Dermis blood vessel endothelial cell (primary cell): Measurements from ENCODE around the gene FN3KRP. TPM values are rescaled to one million over a fixed set of nuclear protein-coding genes. Genes with fewer than 3 reads are reported as not detected.
"Not testable (repeated sequence)": the region's sequence is repeated elsewhere in the genome, so short reads cannot be mapped to it uniquely, and the experiment has no call there.

ENCODE experiments used
- DNase-seq: peaks from one replicate; pipeline ENCODE4 v3.0.0; 2010
- total RNA-seq: library from RNA; depleted of rRNA; stranded (reverse); fragments of >200 nt; gene quantifications from 2 replicates; pipeline ENCODE4 v1.2.3, GENCODE V29; 2014

Gene FN3KRP
- total RNA-seq, 1 donor from 2014 or later = 19.1 TPM

- not testable (repeated sequence) for DNase-seq
Observed at GRCh38 chr17:82744736-82745135, 28.2 kb downstream of the FN3KRP start.

DNA sequence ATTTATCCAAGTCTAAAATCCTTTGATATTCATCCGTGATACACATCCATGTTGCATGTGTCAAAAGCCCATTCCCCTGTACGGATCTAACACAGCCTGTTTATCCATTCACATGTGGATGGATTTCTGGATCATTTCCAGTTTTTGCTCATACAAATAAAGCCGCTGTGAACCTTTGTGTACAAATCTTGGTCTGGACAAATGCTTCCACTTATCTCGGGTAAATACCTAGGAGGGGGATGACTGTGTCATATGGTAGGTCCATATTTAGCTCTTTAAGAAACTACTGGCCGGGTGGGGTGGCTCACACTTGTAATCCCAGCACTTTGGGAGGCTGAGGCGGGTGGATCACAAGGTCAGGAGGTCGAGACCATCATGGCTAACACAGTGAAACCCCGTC, 29.0 kb downstream of the FN3KRP start:
- no peak for DNase-seq

- DNase-seq = no peak
Observed at GRCh38 chr17:82748756-82749155, 32.2 kb downstream of the FN3KRP start.

GRCh38 chr17:82750241-82750908, 33.9 kb downstream of the FN3KRP start:
- no peak for DNase-seq

DNA sequence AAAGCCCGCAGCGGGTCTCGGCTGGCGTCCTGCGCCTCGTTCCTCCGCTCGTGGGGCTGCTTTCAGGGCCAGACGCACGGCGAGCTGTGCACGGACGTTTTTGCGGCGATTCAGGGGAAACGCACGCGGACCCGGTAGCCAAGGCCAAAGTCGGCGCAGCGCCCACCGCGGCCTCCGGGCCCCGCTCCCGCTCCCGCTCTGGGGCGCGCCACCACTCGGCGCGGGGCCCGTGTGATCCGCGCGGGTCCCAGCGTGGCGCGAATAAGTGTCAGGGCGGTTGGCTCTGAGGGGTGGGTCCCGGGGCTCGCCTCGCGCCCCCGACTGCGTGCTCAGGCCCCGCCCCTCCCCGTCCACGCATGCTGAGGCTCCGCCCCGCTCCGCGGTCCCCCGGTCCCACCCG, 34.7 kb downstream of the FN3KRP start:
- DNase-seq = no peak

- peak; percentile 94 for DNase-seq
Observed at GRCh38 chr17:82751571-82752370, 35.3 kb downstream of the FN3KRP start, which contains the start of gene TBCD. TSS of gene TBCD (plus strand) at chr17:82752065. CDS start at chr17:82752194, 129 bp downstream.

- DNase-seq = peak; percentile 52
Observed at GRCh38 chr17:82752371-82753200, 36.1 kb downstream of the FN3KRP start.

DNA sequence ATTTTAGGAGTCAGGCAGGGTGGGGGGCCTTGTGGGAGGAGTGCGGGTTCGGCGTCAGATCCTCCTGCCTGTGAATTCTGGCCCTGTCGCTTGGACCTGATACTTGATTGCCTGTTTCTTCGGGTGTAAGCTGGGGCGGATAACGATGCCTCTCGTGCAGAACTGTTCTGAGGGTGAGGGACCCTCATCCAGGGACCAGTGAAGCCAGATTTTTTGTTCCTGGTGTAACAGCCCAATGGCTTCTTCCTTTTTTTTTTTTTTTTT, 36.6 kb downstream of the FN3KRP start:
- no peak for DNase-seq

GRCh38 chr17:82754297-82755208, 38.0 kb downstream of the FN3KRP start:
- no peak for DNase-seq

GRCh38 chr17:82756166-82756565, 39.7 kb downstream of the FN3KRP start:
- no peak for DNase-seq

- no peak for DNase-seq
Observed at GRCh38 chr17:82765371-82765770, 48.9 kb downstream of the FN3KRP start.

DNA sequence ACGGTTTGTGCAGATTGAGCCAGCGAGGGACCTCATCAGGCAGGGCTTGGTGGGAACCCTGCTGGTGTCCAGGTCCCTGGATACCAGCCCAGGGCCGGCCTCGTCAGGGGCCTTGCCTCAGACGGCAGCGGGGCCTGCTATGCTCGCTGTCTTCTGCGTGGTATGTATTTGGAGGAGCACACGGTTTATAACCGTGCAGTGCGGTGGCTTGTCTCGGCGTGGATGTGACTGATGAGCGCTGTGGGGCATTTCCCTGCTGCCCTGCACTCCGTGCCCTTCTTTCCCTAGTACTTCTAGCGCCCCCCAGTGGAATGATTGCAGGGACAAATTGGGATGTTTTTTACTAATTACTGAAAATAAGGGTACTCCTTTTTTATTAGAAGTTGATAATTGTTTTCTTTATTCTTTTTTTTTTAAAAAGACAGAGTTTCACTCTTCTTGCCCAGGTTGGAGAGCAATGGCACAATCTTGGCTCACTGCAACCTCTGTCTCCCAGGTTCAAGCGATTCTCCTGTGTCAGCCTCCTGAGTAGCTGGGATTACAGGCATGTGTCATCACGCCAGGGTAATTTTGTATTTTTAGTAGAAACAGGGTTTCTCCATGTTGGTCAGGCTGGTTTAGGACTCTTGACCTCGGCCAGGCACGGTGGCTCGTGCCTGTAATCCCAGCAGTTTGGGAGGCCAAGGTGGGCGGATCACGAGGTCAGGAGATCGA, 50.7 kb downstream of the FN3KRP start:
- DNase-seq = peak; percentile 78

- no peak for DNase-seq
Observed at GRCh38 chr17:82769041-82769440, 52.5 kb downstream of the FN3KRP start.

GRCh38 chr17:82772026-82772425, 55.5 kb downstream of the FN3KRP start:
- no peak for DNase-seq

- DNase-seq = not testable (repeated sequence)
Observed at GRCh38 chr17:82774456-82774855, 58.0 kb downstream of the FN3KRP start.

DNA sequence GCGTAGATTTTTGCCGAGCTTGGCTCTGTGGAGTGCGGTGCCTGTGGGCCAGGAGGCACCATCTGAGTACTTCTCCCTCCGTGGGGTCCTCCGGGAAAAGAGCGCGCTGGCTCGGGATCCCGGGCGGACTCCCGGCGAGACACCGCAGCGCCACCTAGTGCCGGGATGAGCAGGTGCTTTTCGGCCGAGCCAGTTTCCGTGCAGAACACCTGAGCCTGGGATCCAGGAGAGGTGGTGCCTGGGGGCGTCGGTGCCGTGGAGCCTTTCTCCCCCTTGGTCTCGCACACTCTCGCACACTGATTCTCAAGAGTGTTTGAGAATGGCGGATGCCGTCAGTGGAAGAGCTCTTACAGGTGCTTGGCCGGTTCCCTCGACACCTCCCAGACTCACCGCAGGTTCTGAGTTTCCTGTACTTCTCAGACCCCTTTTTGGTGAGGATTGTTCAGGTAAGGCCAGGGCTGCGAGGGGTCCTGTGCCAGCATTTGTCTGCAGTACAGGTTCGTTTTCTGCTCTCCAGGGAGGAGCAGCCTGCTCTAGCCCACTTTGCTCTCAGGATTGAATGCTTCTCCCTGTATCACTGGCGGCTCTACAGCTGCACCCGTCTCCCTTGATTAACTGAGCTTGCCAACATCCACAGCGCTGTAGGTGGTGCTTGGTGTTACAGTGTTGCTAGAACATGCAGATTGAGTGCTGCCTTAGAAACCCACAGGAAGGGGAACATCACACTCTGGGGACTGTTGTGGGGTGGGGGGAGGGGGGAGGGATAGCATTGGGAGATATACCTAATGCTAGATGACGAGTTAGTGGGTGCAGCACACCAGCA, 58.7 kb downstream of the FN3KRP start:
- peak; percentile 73 for DNase-seq

DNA sequence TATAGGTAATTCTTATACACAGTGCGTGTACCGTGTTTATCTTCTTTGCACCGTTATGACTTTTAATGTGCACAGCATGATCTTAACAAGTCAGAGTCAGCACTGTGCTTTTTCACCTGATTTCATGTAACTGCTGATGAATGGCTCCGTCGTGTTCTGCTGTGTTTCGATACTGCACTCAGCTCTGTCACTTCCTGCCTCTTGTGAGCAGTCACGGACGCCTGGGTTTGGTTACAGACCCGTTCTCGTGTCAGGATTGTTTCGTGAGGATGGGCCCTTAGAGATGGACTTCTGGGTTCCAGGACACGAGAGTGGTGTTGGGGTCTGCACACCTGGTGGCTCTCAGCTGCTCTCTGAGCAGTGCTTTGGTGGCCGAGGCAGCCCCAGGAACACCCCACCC, 59.9 kb downstream of the FN3KRP start:
- DNase-seq = no peak
